Stimulated activated CD8-positive, alpha-beta memory T cell treated with anti-CD3 and anti-CD28 coated beads, Interleukin-4, amount 100 ng/mL, for 4 hours (primary cell): ENCODE results near the gene IL22RA1.

Experiments used
- DNase-seq, 2 donors: peaks; one replicate each; pipeline ENCODE4 v3.0.0-alpha.2; 2020; ENCODE audit warnings: low read depth in 2 of 2, low spot score in 1 of 2

The IL22RA1 gene

GRCh38 chr1:24142546-24143534 lies at the start of gene IL22RA1:
Gene IL22RA1, minus strand, starts transcription at chr1:24143140. Its CDS starts 58 bp downstream, at chr1:24143082.
- DNase-seq = no peak

GRCh38 chr1:24191860-24192259 lies 48.9 kb upstream of the IL22RA1 start:
- DNase-seq = no peak

- DNase-seq = no peak
These were observed 48.1 kb upstream of the IL22RA1 start for GRCh38 chr1:24190983-24191461.

- DNase-seq = no peak
These were observed 46.6 kb upstream of the IL22RA1 start for GRCh38 chr1:24189528-24189927.

GRCh38 chr1:24186993-24187790 lies 44.3 kb upstream of the IL22RA1 start, which contains the start of gene IFNLR1:
Gene IFNLR1, minus strand, starts transcription at chr1:24187289. Its CDS starts 41 bp downstream, at chr1:24187248.
- peak; percentile 42 to 57 for DNase-seq

- DNase-seq = no peak
These were observed 43.7 kb upstream of the IL22RA1 start for GRCh38 chr1:24186711-24186992.

GRCh38 chr1:24186031-24186710 lies 43.2 kb upstream of the IL22RA1 start:
- DNase-seq = no peak

- DNase-seq = no peak
These were observed 42.1 kb upstream of the IL22RA1 start for GRCh38 chr1:24185076-24185475.

GRCh38 chr1:24182061-24182460 lies 39.1 kb upstream of the IL22RA1 start:
- DNase-seq = no peak

- no peak for DNase-seq
These were observed 38.7 kb upstream of the IL22RA1 start for GRCh38 chr1:24181619-24182018.

GRCh38 chr1:24180676-24181075 lies 37.7 kb upstream of the IL22RA1 start:
- DNase-seq = no peak

- DNase-seq = no peak
These were observed 36.4 kb upstream of the IL22RA1 start for GRCh38 chr1:24179251-24179840.

- DNase-seq = no peak
These were observed 35.5 kb upstream of the IL22RA1 start for GRCh38 chr1:24178407-24178806.

- no peak for DNase-seq
These were observed 34.2 kb upstream of the IL22RA1 start for GRCh38 chr1:24177161-24177560.

- no peak for DNase-seq
These were observed 32.3 kb upstream of the IL22RA1 start for GRCh38 chr1:24175033-24175755.

- no peak for DNase-seq
These were observed 31.0 kb upstream of the IL22RA1 start for GRCh38 chr1:24173638-24174575.

GRCh38 chr1:24172598-24172997 lies 29.7 kb upstream of the IL22RA1 start:
- DNase-seq = no peak

- DNase-seq = no peak
These were observed 26.3 kb upstream of the IL22RA1 start for GRCh38 chr1:24169286-24169685.

- no peak for DNase-seq
These were observed 25.3 kb upstream of the IL22RA1 start for GRCh38 chr1:24168245-24168644.
